CD14-positive monocyte (primary cell): ENCODE results near the gene QSER1. TPM values are rescaled to one million over a fixed set of nuclear protein-coding genes. Genes with fewer than 3 reads are reported as not detected.
A peak's percentile ranks its signal among the peaks of the same experiment; 100 is the strongest.
"Not testable (repeated sequence)": the region's sequence is repeated elsewhere in the genome, so short reads cannot be mapped to it uniquely, and the experiment has no call there.

Experiments used
- DNase-seq, 3 donors: peaks; one replicate each; pipeline ENCODE4 v3.0.0-alpha.2; 2011 to 2022
- H2AFZ ChIP-seq: 2 replicates; pipeline ENCODE4 v1.6.0; 2012; ENCODE audit warnings: mild to moderate bottlenecking, low read depth, low read length, inconsistent platforms; ENCODE audit not compliant: insufficient read depth, poor library complexity, severe bottlenecking
- H3K27ac ChIP-seq, 2 donors: 1 replicate in 1 of 2; 2 replicates in 1 of 2; pipeline ENCODE4 v1.5.1; 2012 to 2013; ENCODE audit warnings: low read length in 2 of 2, control low read depth in 1 of 2, inconsistent platforms in 1 of 2, low read depth in 1 of 2, mild to moderate bottlenecking in 1 of 2
- H3K27me3 ChIP-seq, 2 donors: one replicate each; pipeline versions ENCODE4 v1.6.0 to v1.6.1; 2011 to 2013; ENCODE audit warnings: low read length in 2 of 2; ENCODE audit not compliant: control insufficient read depth in 2 of 2, insufficient read depth in 2 of 2
- H3K36me3 ChIP-seq, 2 donors: replicated peaks in 1 of 2; 1 replicate in 1 of 2; 2 replicates in 1 of 2; pipeline versions ENCODE4 v1.5.1 to v1.6.1; 2012 to 2013; ENCODE audit warnings: low read length in 2 of 2, control low read depth in 1 of 2, inconsistent platforms in 1 of 2, mild to moderate bottlenecking in 1 of 2; ENCODE audit not compliant: insufficient read depth in 2 of 2, control insufficient read depth in 1 of 2
- H3K4me1 ChIP-seq, 2 donors: 1 replicate in 1 of 2; 2 replicates in 1 of 2; pipeline versions ENCODE4 v1.5.1 to v1.6.1; 2012 to 2013; ENCODE audit warnings: low read length in 2 of 2, control low read depth in 1 of 2, inconsistent platforms in 1 of 2, mild to moderate bottlenecking in 1 of 2, moderate library complexity in 1 of 2; ENCODE audit not compliant: insufficient read depth in 2 of 2, control insufficient read depth in 1 of 2
- H3K4me2 ChIP-seq: replicated peaks from 2 replicates; pipeline ENCODE3; 2012; ENCODE audit warnings: low read length, moderate library complexity, mild to moderate bottlenecking; ENCODE audit not compliant: poor library complexity, severe bottlenecking; ENCODE audit errors: extremely low read depth
- H3K4me3 ChIP-seq, 3 experiments: fragments of 200-600 bp in 1 of 3; sonication (generic) in 1 of 3; replicated peaks in 1 of 3; 1 replicate in 2 of 3; 2 replicates in 1 of 3; pipeline ENCODE4 v1.5.1; 2011 to 2013; ENCODE audit warnings: low read length in 3 of 3, mild to moderate bottlenecking in 3 of 3, control low read depth in 2 of 3, low read depth in 2 of 3, inconsistent platforms in 1 of 3, moderate library complexity in 1 of 3
- H3K79me2 ChIP-seq: 2 replicates; pipeline ENCODE4 v1.6.0; 2012; ENCODE audit warnings: mild to moderate bottlenecking, control low read depth, inconsistent platforms, low read length, moderate library complexity; ENCODE audit not compliant: insufficient read depth
- H3K9ac ChIP-seq: 2 replicates; pipeline ENCODE4 v1.6.0; 2017; ENCODE audit warnings: low read length, mild to moderate bottlenecking; ENCODE audit not compliant: insufficient read depth, poor library complexity, severe bottlenecking
- H3K9me3 ChIP-seq, 2 donors: replicated peaks in 1 of 2; 1 replicate in 1 of 2; 2 replicates in 1 of 2; pipeline versions ENCODE4 v1.5.1 to v1.6.1; 2012 to 2013; ENCODE audit warnings: low read length in 2 of 2, control low read depth in 1 of 2; ENCODE audit not compliant: control insufficient read depth in 1 of 2, insufficient read depth in 1 of 2
- H4K20me1 ChIP-seq: 2 replicates; pipeline ENCODE4 v1.6.0; 2012; ENCODE audit warnings: mild to moderate bottlenecking, low read length, control low read depth, moderate library complexity; ENCODE audit not compliant: insufficient read depth
- H3K27ac Mint-ChIP-seq, 7 donors: one replicate each; pipeline ENCODE4 v1.8.0; 2020; ENCODE audit warnings: mild to moderate bottlenecking in 7 of 7, mixed read lengths in 7 of 7, moderate library complexity in 6 of 7, inconsistent platforms in 2 of 7
- H3K27me3 Mint-ChIP-seq, 3 donors: one replicate each; pipeline ENCODE4 v1.8.0; 2021 to 2022; ENCODE audit warnings: low read depth in 3 of 3, mild to moderate bottlenecking in 3 of 3, mixed read lengths in 3 of 3, moderate library complexity in 3 of 3, inconsistent platforms in 1 of 3
- H3K36me3 Mint-ChIP-seq, 2 donors: one replicate each; pipeline ENCODE4 v1.8.0; 2020; ENCODE audit warnings: mixed read lengths in 2 of 2, inconsistent platforms in 1 of 2, mild to moderate bottlenecking in 1 of 2
- H3K4me1 Mint-ChIP-seq: one replicate; pipeline ENCODE4 v1.8.0; 2020; ENCODE audit warnings: mild to moderate bottlenecking, mixed read lengths
- H3K4me3 Mint-ChIP-seq, 2 donors: one replicate each; pipeline ENCODE4 v1.8.0; 2020; ENCODE audit warnings: mild to moderate bottlenecking in 2 of 2, mixed read lengths in 2 of 2, moderate library complexity in 1 of 2
- H3K9me3 Mint-ChIP-seq, 7 donors: one replicate each; pipeline ENCODE4 v1.8.0; 2020 to 2022; ENCODE audit warnings: mixed read lengths in 7 of 7, mild to moderate bottlenecking in 6 of 7, moderate library complexity in 6 of 7, inconsistent platforms in 2 of 7
- CTCF ChIP-seq: fragments of 200-600 bp; IDR thresholded peaks from one replicate; pipeline ENCODE4 v1.8.0; 2022; ENCODE audit warnings: antibody characterized with exemption, mild to moderate bottlenecking
- WGBS: methylation state at CpG from one replicate; pipeline ENCODE4 v1.1.5; 2013; ENCODE audit warnings: missing lambda C conversion rate; ENCODE audit not compliant: insufficient coverage; 5-methylcytosine and 5-hydroxymethylcytosine counted together
- intact Hi-C, 2 donors: fragments of 100-400 bp; cut with micrococcal nuclease; formaldehyde crosslinking; loops; one replicate each; pipeline versions ENCODE4 v1.15.0 to v1.15.1; 2023
- polyA plus RNA-seq, 3 donors: library from polyadenylated mRNA; depleted of rRNA in 1 of 3; unstranded in 2 of 3; stranded (reverse) in 1 of 3; fragments of 300-500 nt in 2 of 3; fragments of >200 nt in 1 of 3; fragmentation: Illumina TruSeq in 2 of 3; gene quantifications; 1 replicate in 2 of 3; 2 replicates in 1 of 3; pipeline ENCODE4 v1.2.3, GENCODE V29; 2012 to 2021

Gene QSER1
- polyA plus RNA-seq, 3 donors, result 1.1 to 7.0 (median 2.5) TPM

GRCh38 chr11:32932196-32932595 lies 39.6 kb downstream of the QSER1 start:
- Mint-ChIP-seq H3K27me3 (peaks cover 0 to 2% (median 0%) of the 10 kb centered on the region in 3 donors), H3K9me3 (no peaks in the 10 kb centered on the region), H3K4me1 (no peaks in the 10 kb centered on the region), H3K27ac (peak overlapping the region in 1 of 7 donors; percentile 3), H3K36me3 (peaks cover 56 to 67% of the 10 kb centered on the region in 2 donors), H3K4me3 (no peak overlapping the region)
- Histone ChIP-seq H3K9ac (no peak overlapping the region), H3K36me3 (peaks cover 50 to 80% of the 10 kb centered on the region in 2 donors), H3K79me2 (peaks cover 3% of the 10 kb centered on the region), H3K4me3 (no peak overlapping the region), H3K4me1 (no peaks in the 10 kb centered on the region), H3K4me2 (no peak overlapping the region), H3K9me3 (no peaks in the 10 kb centered on the region), H3K27me3 (no peaks in the 10 kb centered on the region), H2AFZ (no peak overlapping the region), H3K27ac (no peak overlapping the region), H4K20me1 (no peaks in the 10 kb centered on the region)
- intact Hi-C loops, result no loop called here
- TF ChIP-seq CTCF, result no peak
- no peak for DNase-seq
- 100% methylated on average over 3 of the region's 3 CpGs for WGBS

- Histone ChIP-seq H3K27ac (no peak overlapping the region), H2AFZ (no peak overlapping the region), H3K4me1 (no peaks in the 10 kb centered on the region), H3K4me2 (no peak overlapping the region), H3K9me3 (no peaks in the 10 kb centered on the region), H4K20me1 (peaks cover 7% of the 10 kb centered on the region), H3K9ac (no peak overlapping the region), H3K36me3 (peaks cover 38 to 82% of the 10 kb centered on the region in 2 donors), H3K27me3 (no peaks in the 10 kb centered on the region), H3K4me3 (no peak overlapping the region), H3K79me2 (peaks cover 9% of the 10 kb centered on the region)
- H3K4me3 Mint-ChIP-seq, result no peak overlapping the region
- H3K9me3 Mint-ChIP-seq, result no peaks in the 10 kb centered on the region
- no peak for TF ChIP-seq CTCF
- H3K36me3 Mint-ChIP-seq, result peaks cover 50 to 74% of the 10 kb centered on the region in 2 donors
- intact Hi-C loops, result no loop called here
- H3K27me3 Mint-ChIP-seq, result no peaks in the 10 kb centered on the region
- no peaks in the 10 kb centered on the region for H3K4me1 Mint-ChIP-seq
- H3K27ac Mint-ChIP-seq, result no peak overlapping the region
- peak; percentile 2 to 27 (median 10) for DNase-seq
These were observed 42.9 kb downstream of the QSER1 start for GRCh38 chr11:32935462-32936029.

- H3K79me2 ChIP-seq, DNase-seq, H3K9ac ChIP-seq, H3K4me1 ChIP-seq, H3K4me3 ChIP-seq, H3K9me3 Mint-ChIP-seq, H3K27me3 Mint-ChIP-seq, H3K27ac Mint-ChIP-seq, H3K27me3 ChIP-seq, H3K4me3 Mint-ChIP-seq, H3K4me2 ChIP-seq, H3K4me1 Mint-ChIP-seq, H3K27ac ChIP-seq, H2AFZ ChIP-seq, H4K20me1 ChIP-seq, H3K9me3 ChIP-seq, intact Hi-C loops: not testable (repeated sequence)
- H3K36me3 ChIP-seq, result peaks cover 38 to 76% of the 10 kb centered on the region in 2 donors
- peaks cover 49 to 76% of the 10 kb centered on the region in 2 donors for H3K36me3 Mint-ChIP-seq
- no CpG with 5 or more reads among the region's 1 CpG for WGBS
These were observed 43.6 kb downstream of the QSER1 start for GRCh38 chr11:32936178-32936577.
